ENCODE results near the gene PECR.

- TF ChIP-seq, protein P1, sequence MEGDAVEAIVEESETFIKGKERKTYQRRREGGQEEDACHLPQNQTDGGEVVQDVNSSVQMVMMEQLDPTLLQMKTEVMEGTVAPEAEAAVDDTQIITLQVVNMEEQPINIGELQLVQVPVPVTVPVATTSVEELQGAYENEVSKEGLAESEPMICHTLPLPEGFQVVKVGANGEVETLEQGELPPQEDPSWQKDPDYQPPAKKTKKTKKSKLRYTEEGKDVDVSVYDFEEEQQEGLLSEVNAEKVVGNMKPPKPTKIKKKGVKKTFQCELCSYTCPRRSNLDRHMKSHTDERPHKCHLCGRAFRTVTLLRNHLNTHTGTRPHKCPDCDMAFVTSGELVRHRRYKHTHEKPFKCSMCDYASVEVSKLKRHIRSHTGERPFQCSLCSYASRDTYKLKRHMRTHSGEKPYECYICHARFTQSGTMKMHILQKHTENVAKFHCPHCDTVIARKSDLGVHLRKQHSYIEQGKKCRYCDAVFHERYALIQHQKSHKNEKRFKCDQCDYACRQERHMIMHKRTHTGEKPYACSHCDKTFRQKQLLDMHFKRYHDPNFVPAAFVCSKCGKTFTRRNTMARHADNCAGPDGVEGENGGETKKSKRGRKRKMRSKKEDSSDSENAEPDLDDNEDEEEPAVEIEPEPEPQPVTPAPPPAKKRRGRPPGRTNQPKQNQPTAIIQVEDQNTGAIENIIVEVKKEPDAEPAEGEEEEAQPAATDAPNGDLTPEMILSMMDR (IDR thresholded peaks at IDR 0.05) = no peak
- TF ChIP-seq EZH2 (IDR thresholded peaks at IDR 0.05) (no peak), EZH2phosphoT487 (IDR thresholded peaks at IDR 0.05) (no peak)
Measured at GRCh38 chr2:216082117-216082711, 605 bp upstream of the PECR start.

Data from neural progenitor cell (in vitro differentiated cells).